HepG2 (cell line): ENCODE data around the gene P2RY6. TPM values are rescaled to one million over a fixed set of nuclear protein-coding genes. Genes with fewer than 3 reads are reported as not detected.

Source experiments
- BRD4 ChIP-seq: sonication (generic); formaldehyde crosslinking; IDR thresholded peaks from 2 replicates; pipeline ENCODE4 v1.4.0; 2020; ENCODE audit warnings: missing genetic modification reagents
- IRF1 ChIP-seq: sonication (generic); formaldehyde crosslinking; IDR thresholded peaks from 2 replicates; pipeline ENCODE4 v1.4.0; 2020; ENCODE audit warnings: low read depth, mild to moderate bottlenecking, missing genetic modification reagents
- MTA3 ChIP-seq: sonication (generic); formaldehyde crosslinking; IDR thresholded peaks from 2 replicates; pipeline ENCODE4 v1.4.0; 2020; ENCODE audit warnings: missing genetic modification reagents
- NAIF1 ChIP-seq: sonication (generic); formaldehyde crosslinking; IDR thresholded peaks from 2 replicates; pipeline ENCODE4 v1.5.0; 2020; ENCODE audit warnings: mild to moderate bottlenecking, missing genetic modification reagents, borderline replicate concordance
- SMAD3 ChIP-seq: sonication (generic); formaldehyde crosslinking; IDR thresholded peaks from 2 replicates; pipeline ENCODE4 v1.4.0; 2020; ENCODE audit warnings: missing genetic modification reagents
- YEATS4 ChIP-seq: sonication (generic); formaldehyde crosslinking; IDR thresholded peaks from 2 replicates; pipeline ENCODE4 v1.4.0; 2020; ENCODE audit warnings: missing genetic modification reagents, borderline replicate concordance
- ZFP1 ChIP-seq: IDR thresholded peaks from 2 replicates; pipeline ENCODE4 v1.6.1; 2016
- ZKSCAN5 ChIP-seq: sonication (generic); formaldehyde crosslinking; IDR thresholded peaks from 2 replicates; pipeline ENCODE4 v1.5.1; 2020; ENCODE audit warnings: mild to moderate bottlenecking, missing genetic modification reagents
- ZMYM2 ChIP-seq: sonication (generic); formaldehyde crosslinking; IDR thresholded peaks from 2 replicates; pipeline ENCODE4 v1.8.0; 2022; ENCODE audit warnings: mild to moderate bottlenecking, missing genetic modification reagents
- ZNF850 ChIP-seq: sonication (generic); formaldehyde crosslinking; conservative IDR thresholded peaks from 2 replicates; pipeline ENCODE4 v1.9.0; 2021; ENCODE audit warnings: mild to moderate bottlenecking, missing genetic modification reagents
- ZNF891 ChIP-seq: sonication (generic); formaldehyde crosslinking; IDR thresholded peaks from 2 replicates; pipeline ENCODE4 v1.5.0; 2020; ENCODE audit warnings: mild to moderate bottlenecking, missing genetic modification reagents
- polyA plus RNA-seq, 8 experiments: library from polyadenylated mRNA; depleted of rRNA in 3 of 8; stranded (reverse) in 7 of 8; unstranded in 1 of 8; fragments of >200 nt; fragmentation: Illumina TruSeq in 4 of 8; extraction: Trizol in 4 of 8; gene quantifications; 2 replicates each; pipeline versions ENCODE4 v1.2.1 to v1.2.3, GENCODE V29; 2011 to 2016; ENCODE audit warnings: low read depth in 4 of 8, missing spikeins in 1 of 8, mixed read lengths in 1 of 8; ENCODE audit not compliant: insufficient read depth in 1 of 8
- total RNA-seq, 5 experiments: library from RNA; depleted of rRNA; stranded (reverse); fragments of >200 nt; fragmentation: Illumina TruSeq; extraction: Trizol; gene quantifications; 2 replicates each; pipeline ENCODE4 v1.2.3, GENCODE V29; 2016; ENCODE audit warnings: low read depth in 1 of 5
- TF ChIP-seq, protein P1 (sequence below): sonication (generic); formaldehyde crosslinking; IDR thresholded peaks from 2 replicates; pipeline ENCODE4 v1.5.0; 2020; ENCODE audit warnings: mild to moderate bottlenecking, low read depth, missing genetic modification reagents, borderline replicate concordance
- TF ChIP-seq, protein P2 (sequence below): sonication (generic); formaldehyde crosslinking; IDR thresholded peaks from 2 replicates; pipeline ENCODE4 v1.4.0; 2020; ENCODE audit warnings: missing genetic modification reagents
- TF ChIP-seq, protein P3 (sequence below): sonication (generic); formaldehyde crosslinking; IDR thresholded peaks from 2 replicates; pipeline ENCODE4 v1.4.0; 2020; ENCODE audit warnings: missing genetic modification reagents, mild to moderate bottlenecking, borderline replicate concordance
- TF ChIP-seq, protein P4 (sequence below): IDR thresholded peaks from 2 replicates; pipeline ENCODE4 v1.6.1; 2016; ENCODE audit warnings: control low read depth
- TF ChIP-seq, protein P5 (sequence below): sonication (generic); formaldehyde crosslinking; IDR thresholded peaks from 2 replicates; pipeline ENCODE4 v1.4.0; 2020; ENCODE audit warnings: missing genetic modification reagents
- TF ChIP-seq, protein P6 (sequence below): sonication (generic); formaldehyde crosslinking; IDR thresholded peaks from 2 replicates; pipeline ENCODE4 v1.8.1; 2023; ENCODE audit warnings: mild to moderate bottlenecking, missing genetic modification reagents

P2RY6 gene
- total and polyA plus RNA-seq, 2 of the 13 experiments (the other 11 are each of a cell fraction or from before 2014, with no cell fraction given) = 0.09 to 0.29 TPM

- TF ChIP-seq, protein P1, sequence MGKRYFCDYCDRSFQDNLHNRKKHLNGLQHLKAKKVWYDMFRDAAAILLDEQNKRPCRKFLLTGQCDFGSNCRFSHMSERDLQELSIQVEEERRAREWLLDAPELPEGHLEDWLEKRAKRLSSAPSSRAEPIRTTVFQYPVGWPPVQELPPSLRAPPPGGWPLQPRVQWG = no peak
- no peak; the same call in 1 of the 2 replicates for TF ChIP-seq NAIF1 (CRISPR knock-in tag)
- TF ChIP-seq, protein P2, sequence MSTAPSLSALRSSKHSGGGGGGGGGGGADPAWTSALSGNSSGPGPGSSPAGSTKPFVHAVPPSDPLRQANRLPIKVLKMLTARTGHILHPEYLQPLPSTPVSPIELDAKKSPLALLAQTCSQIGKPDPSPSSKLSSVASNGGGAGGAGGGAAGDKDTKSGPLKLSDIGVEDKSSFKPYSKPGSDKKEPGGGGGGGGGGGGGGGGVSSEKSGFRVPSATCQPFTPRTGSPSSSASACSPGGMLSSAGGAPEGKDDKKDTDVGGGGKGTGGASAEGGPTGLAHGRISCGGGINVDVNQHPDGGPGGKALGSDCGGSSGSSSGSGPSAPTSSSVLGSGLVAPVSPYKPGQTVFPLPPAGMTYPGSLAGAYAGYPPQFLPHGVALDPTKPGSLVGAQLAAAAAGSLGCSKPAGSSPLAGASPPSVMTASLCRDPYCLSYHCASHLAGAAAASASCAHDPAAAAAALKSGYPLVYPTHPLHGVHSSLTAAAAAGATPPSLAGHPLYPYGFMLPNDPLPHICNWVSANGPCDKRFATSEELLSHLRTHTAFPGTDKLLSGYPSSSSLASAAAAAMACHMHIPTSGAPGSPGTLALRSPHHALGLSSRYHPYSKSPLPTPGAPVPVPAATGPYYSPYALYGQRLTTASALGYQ (CRISPR knock-in tag) = no peak
- TF ChIP-seq YEATS4 (CRISPR knock-in tag) = peak; percentile 12; the same call in 1 of the 2 replicates
- TF ChIP-seq, protein P3, sequence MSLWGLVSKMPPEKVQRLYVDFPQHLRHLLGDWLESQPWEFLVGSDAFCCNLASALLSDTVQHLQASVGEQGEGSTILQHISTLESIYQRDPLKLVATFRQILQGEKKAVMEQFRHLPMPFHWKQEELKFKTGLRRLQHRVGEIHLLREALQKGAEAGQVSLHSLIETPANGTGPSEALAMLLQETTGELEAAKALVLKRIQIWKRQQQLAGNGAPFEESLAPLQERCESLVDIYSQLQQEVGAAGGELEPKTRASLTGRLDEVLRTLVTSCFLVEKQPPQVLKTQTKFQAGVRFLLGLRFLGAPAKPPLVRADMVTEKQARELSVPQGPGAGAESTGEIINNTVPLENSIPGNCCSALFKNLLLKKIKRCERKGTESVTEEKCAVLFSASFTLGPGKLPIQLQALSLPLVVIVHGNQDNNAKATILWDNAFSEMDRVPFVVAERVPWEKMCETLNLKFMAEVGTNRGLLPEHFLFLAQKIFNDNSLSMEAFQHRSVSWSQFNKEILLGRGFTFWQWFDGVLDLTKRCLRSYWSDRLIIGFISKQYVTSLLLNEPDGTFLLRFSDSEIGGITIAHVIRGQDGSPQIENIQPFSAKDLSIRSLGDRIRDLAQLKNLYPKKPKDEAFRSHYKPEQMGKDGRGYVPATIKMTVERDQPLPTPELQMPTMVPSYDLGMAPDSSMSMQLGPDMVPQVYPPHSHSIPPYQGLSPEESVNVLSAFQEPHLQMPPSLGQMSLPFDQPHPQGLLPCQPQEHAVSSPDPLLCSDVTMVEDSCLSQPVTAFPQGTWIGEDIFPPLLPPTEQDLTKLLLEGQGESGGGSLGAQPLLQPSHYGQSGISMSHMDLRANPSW (CRISPR knock-in tag) = no peak
- TF ChIP-seq ZKSCAN5 (CRISPR knock-in tag) = no peak
- no peak for TF ChIP-seq SMAD3
- TF ChIP-seq BRD4 (CRISPR knock-in tag) = no peak; the same call in none of the 2 replicates
- no peak for TF ChIP-seq ZNF850 (CRISPR knock-in tag)
- TF ChIP-seq IRF1 (CRISPR knock-in tag) = no peak
- TF ChIP-seq ZMYM2 (CRISPR knock-in tag) = no peak
- no peak for TF ChIP-seq ZFP1 (CRISPR knock-in tag)
- no peak for TF ChIP-seq MTA3 (CRISPR knock-in tag)
- no peak for TF ChIP-seq ZNF891
- TF ChIP-seq, protein P4, sequence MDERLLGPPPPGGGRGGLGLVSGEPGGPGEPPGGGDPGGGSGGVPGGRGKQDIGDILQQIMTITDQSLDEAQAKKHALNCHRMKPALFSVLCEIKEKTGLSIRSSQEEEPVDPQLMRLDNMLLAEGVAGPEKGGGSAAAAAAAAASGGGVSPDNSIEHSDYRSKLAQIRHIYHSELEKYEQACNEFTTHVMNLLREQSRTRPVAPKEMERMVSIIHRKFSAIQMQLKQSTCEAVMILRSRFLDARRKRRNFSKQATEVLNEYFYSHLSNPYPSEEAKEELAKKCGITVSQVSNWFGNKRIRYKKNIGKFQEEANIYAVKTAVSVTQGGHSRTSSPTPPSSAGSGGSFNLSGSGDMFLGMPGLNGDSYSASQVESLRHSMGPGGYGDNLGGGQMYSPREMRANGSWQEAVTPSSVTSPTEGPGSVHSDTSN (CRISPR knock-in tag) = no peak
- TF ChIP-seq, protein P5, sequence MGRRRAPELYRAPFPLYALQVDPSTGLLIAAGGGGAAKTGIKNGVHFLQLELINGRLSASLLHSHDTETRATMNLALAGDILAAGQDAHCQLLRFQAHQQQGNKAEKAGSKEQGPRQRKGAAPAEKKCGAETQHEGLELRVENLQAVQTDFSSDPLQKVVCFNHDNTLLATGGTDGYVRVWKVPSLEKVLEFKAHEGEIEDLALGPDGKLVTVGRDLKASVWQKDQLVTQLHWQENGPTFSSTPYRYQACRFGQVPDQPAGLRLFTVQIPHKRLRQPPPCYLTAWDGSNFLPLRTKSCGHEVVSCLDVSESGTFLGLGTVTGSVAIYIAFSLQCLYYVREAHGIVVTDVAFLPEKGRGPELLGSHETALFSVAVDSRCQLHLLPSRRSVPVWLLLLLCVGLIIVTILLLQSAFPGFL (CRISPR knock-in tag) = no peak
- TF ChIP-seq, protein P6, sequence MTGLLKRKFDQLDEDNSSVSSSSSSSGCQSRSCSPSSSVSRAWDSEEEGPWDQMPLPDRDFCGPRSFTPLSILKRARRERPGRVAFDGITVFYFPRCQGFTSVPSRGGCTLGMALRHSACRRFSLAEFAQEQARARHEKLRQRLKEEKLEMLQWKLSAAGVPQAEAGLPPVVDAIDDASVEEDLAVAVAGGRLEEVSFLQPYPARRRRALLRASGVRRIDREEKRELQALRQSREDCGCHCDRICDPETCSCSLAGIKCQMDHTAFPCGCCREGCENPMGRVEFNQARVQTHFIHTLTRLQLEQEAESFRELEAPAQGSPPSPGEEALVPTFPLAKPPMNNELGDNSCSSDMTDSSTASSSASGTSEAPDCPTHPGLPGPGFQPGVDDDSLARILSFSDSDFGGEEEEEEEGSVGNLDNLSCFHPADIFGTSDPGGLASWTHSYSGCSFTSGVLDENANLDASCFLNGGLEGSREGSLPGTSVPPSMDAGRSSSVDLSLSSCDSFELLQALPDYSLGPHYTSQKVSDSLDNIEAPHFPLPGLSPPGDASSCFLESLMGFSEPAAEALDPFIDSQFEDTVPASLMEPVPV (CRISPR knock-in tag) = no peak
Measured at GRCh38 chr11:73308003-73308960, 36.1 kb downstream of the P2RY6 start, which contains the start of gene ARHGEF17 (continued).
